Esophagus squamous epithelium (tissue), 5 donors: ENCODE measurements around the gene PTK6. TPM values are rescaled to one million over a fixed set of nuclear protein-coding genes. Genes with fewer than 3 reads are reported as not detected.

Experiments
- DNase-seq: peaks from one replicate; lab custom pipeline; 2025; lab: John Stamatoyannopoulos, UW
- H3K27ac ChIP-seq, 4 donors: fragments of 200-600 bp; sonication (generic); one replicate each; pipeline ENCODE4 v1.5.1; 2016 to 2019; ENCODE audit warnings: mild to moderate bottlenecking in 1 of 4
- H3K27me3 ChIP-seq, 4 donors: fragments of 200-600 bp; sonication (generic); 1 replicate in 3 of 4; 2 replicates in 1 of 4; pipeline versions ENCODE4 v1.5.1 to v1.6.0; 2017 to 2021; ENCODE audit warnings: antibody characterized with exemption in 1 of 4
- H3K36me3 ChIP-seq, 3 donors: fragments of 200-600 bp; sonication (generic); one replicate each; pipeline ENCODE4 v1.5.1; 2016 to 2019
- H3K4me1 ChIP-seq, 3 donors: fragments of 200-600 bp; sonication (generic); one replicate each; pipeline ENCODE4 v1.5.1; 2017 to 2019
- H3K4me3 ChIP-seq, 4 donors: fragments of 200-600 bp; sonication (generic); 1 replicate in 3 of 4; 2 replicates in 1 of 4; pipeline ENCODE4 v1.5.1; 2016 to 2019; ENCODE audit warnings: mild to moderate bottlenecking in 2 of 4, moderate library complexity in 1 of 4
- H3K9me3 ChIP-seq, 3 donors: fragments of 200-600 bp; sonication (generic); one replicate each; pipeline ENCODE4 v1.5.1; 2016 to 2019
- CTCF ChIP-seq, 6 experiments: fragments of 450-650 bp in 4 of 6; fragments of 200-600 bp in 2 of 6; sonication (generic) in 2 of 6; IDR thresholded peaks; one replicate each; pipeline ENCODE4 v1.5.1; 2016 to 2019; ENCODE audit warnings: antibody characterized with exemption in 6 of 6, mild to moderate bottlenecking in 4 of 6, moderate library complexity in 4 of 6
- POLR2A ChIP-seq, 4 donors: fragments of 450-650 bp; IDR thresholded peaks; one replicate each; pipeline ENCODE4 v1.6.1; 2017; ENCODE audit warnings: antibody characterized with exemption in 4 of 4, mild to moderate bottlenecking in 4 of 4, moderate library complexity in 3 of 4
- WGBS, 2 donors: methylation state at CpG; one replicate each; pipeline ENCODE4 v1.1.5; 2018; 5-methylcytosine and 5-hydroxymethylcytosine counted together
- intact Hi-C: fragments of 100-400 bp; cut with DNase I; formaldehyde crosslinking; loops from one replicate; pipeline ENCODE4 v1.15.0; 2022
- total RNA-seq, 4 donors: library from RNA; depleted of rRNA; stranded (reverse); fragments of >200 nt; gene quantifications; one replicate each; pipeline ENCODE4 v1.1.0, GENCODE V29; 2016
- donor health status: DM: yes; HTN: yes; CAD: no.

The PTK6 gene
- total RNA-seq, 4 donors from 2014 or later: 40.8 to 133 (median 49.7) TPM

GRCh38 chr20:63500902-63501817, 36.0 kb downstream of the PTK6 start:
- Histone ChIP-seq H3K27me3 (peaks cover 0 to 99% (median 17%) of the 10 kb centered on the region in 4 donors), H3K36me3 (no peaks in the 10 kb centered on the region), H3K4me3 (no peak overlapping the region), H3K27ac (no peak overlapping the region), H3K4me1 (peaks cover 14 to 33% (median 26%) of the 10 kb centered on the region in 3 donors), H3K9me3 (peaks cover 0 to 15% (median 0%) of the 10 kb centered on the region in 3 donors)
- TF ChIP-seq CTCF (IDR thresholded peaks at IDR 0.05) (no peak), POLR2A (IDR thresholded peaks at IDR 0.05) (no peak)
- intact Hi-C loops: no loop called here
- WGBS, 2 donors: 75 to 85% methylated on average over 15 of the region's 27 CpGs
- no peak for DNase-seq

GRCh38 chr20:63500151-63500901, 36.9 kb downstream of the PTK6 start:
- 85 to 90% methylated on average over 2 to 4 of the region's 24 CpGs for WGBS, 2 donors
- H3K9me3 ChIP-seq: peaks cover 0 to 10% (median 0%) of the 10 kb centered on the region in 3 donors
- no peak overlapping the region for H3K27ac ChIP-seq
- H3K4me3 ChIP-seq: no peak overlapping the region
- no peaks in the 10 kb centered on the region for H3K36me3 ChIP-seq
- intact Hi-C loops: no loop called here
- H3K27me3 ChIP-seq: peaks cover 0 to 99% (median 17%) of the 10 kb centered on the region in 4 donors
- peaks cover 15 to 39% (median 29%) of the 10 kb centered on the region in 3 donors for H3K4me1 ChIP-seq
- no peak for DNase-seq
- TF ChIP-seq CTCF (IDR thresholded peaks at IDR 0.05) (no peak), POLR2A (IDR thresholded peaks at IDR 0.05) (no peak)

- H3K27me3 ChIP-seq: peaks cover 0 to 99% (median 17%) of the 10 kb centered on the region in 4 donors
- no peak for DNase-seq
- peaks cover 0 to 3% (median 0%) of the 10 kb centered on the region in 3 donors for H3K9me3 ChIP-seq
- peaks cover 15 to 39% (median 29%) of the 10 kb centered on the region in 3 donors for H3K4me1 ChIP-seq
- H3K4me3 ChIP-seq: peak overlapping the region; percentile 5 to 66 (median 36)
- no peak overlapping the region for H3K27ac ChIP-seq
- TF ChIP-seq POLR2A (IDR thresholded peaks at IDR 0.05) (no peak), CTCF (IDR thresholded peaks at IDR 0.05) (no peak)
- intact Hi-C loops: no loop called here
- H3K36me3 ChIP-seq: no peaks in the 10 kb centered on the region
- WGBS, 2 donors: 6% methylated on average over 12 of the region's 48 CpGs; no CpG with 5 or more reads in 1 of the 2 donors
Measured at GRCh38 chr20:63499338-63499969, 37.7 kb downstream of the PTK6 start.

- Histone ChIP-seq H3K27me3 (peaks cover 0 to 99% (median 17%) of the 10 kb centered on the region in 4 donors), H3K4me1 (peaks cover 15 to 39% (median 29%) of the 10 kb centered on the region in 3 donors), H3K36me3 (no peaks in the 10 kb centered on the region), H3K27ac (no peak within 1 kb of the TSS), H3K4me3 (peak within 1 kb of the TSS; percentile 5 to 66 (median 36)), H3K9me3 (no peaks in the 10 kb centered on the region)
- intact Hi-C loops: no loop called here
- no peak for DNase-seq
- WGBS, 2 donors: 5% methylated on average over 15 of the region's 58 CpGs; no CpG with 5 or more reads in 1 of the 2 donors
- peak in 2 of 6 experiments; percentile 7 to 8 for TF ChIP-seq CTCF (IDR thresholded peaks at IDR 0.05)
- TF ChIP-seq POLR2A (IDR thresholded peaks at IDR 0.05): no peak
Measured at GRCh38 chr20:63498960-63499337, 38.2 kb downstream of the PTK6 start, which contains the start of gene EEF1A2. Gene EEF1A2, minus strand, starts transcription at chr20:63499083. Its CDS starts 1,320 bp downstream, at chr20:63497763.
